NCI-H69 (cell line): ENCODE results near the gene PERM1.
"Not testable (repeated sequence)": the region's sequence is repeated elsewhere in the genome, so short reads cannot be mapped to it uniquely, and the experiment has no call there.

Experiments used
- DNase-seq: peaks from one replicate; lab custom pipeline; 2025; lab: John Stamatoyannopoulos, UW

The PERM1 gene

GRCh38 chr1:978835-979743, 2.8 kb downstream of the PERM1 start:
- no peak for DNase-seq

GRCh38 chr1:978069-978834, 3.6 kb downstream of the PERM1 start:
- peak; percentile 60 for DNase-seq

GRCh38 chr1:976791-977190, 5.1 kb downstream of the PERM1 start:
- DNase-seq: not testable (repeated sequence)

- DNase-seq: peak; percentile 75
These were observed 5.8 kb downstream of the PERM1 start for GRCh38 chr1:975896-976683.

- no peak for DNase-seq
These were observed 6.5 kb downstream of the PERM1 start for GRCh38 chr1:975365-975764.

GRCh38 chr1:974687-975328, 7.1 kb downstream of the PERM1 start:
- no peak for DNase-seq

GRCh38 chr1:974293-974640, 7.6 kb downstream of the PERM1 start:
- DNase-seq: no peak

GRCh38 chr1:973459-974292, 8.2 kb downstream of the PERM1 start:
- DNase-seq: no peak

- no peak for DNase-seq
These were observed 9.0 kb downstream of the PERM1 start for GRCh38 chr1:972726-973458.

GRCh38 chr1:971751-972506, 10.0 kb downstream of the PERM1 start:
- DNase-seq: no peak

- DNase-seq: no peak
These were observed 10.7 kb downstream of the PERM1 start for GRCh38 chr1:970973-971730.

GRCh38 chr1:970242-970972, 11.5 kb downstream of the PERM1 start:
- DNase-seq: peak; percentile 26

GRCh38 chr1:969260-969855, 12.5 kb downstream of the PERM1 start:
- no peak for DNase-seq

GRCh38 chr1:967466-968343, 14.2 kb downstream of the PERM1 start:
- DNase-seq: no peak

- DNase-seq: peak; percentile 36
These were observed 15.1 kb downstream of the PERM1 start for GRCh38 chr1:966704-967300.

- DNase-seq: no peak
These were observed 15.7 kb downstream of the PERM1 start, which contains the start of gene PLEKHN1 for GRCh38 chr1:966135-966703. Gene PLEKHN1 (plus strand): TSS chr1:966482. CDS start chr1:966532, 50 bp downstream.
